Heart right ventricle (tissue), 16 donors: ENCODE measurements around the gene EWSR1. TPM values are rescaled to one million over a fixed set of nuclear protein-coding genes. Genes with fewer than 3 reads are reported as not detected.

ENCODE experiments used
- ATAC-seq, 8 donors: fragments of 200-7000 bp; cut with Tn5 transposase; one replicate each; pipeline ENCODE4 v1.9.1; 2020; ENCODE audit warnings: mild to moderate bottlenecking in 8 of 8, moderate library complexity in 8 of 8, moderate number of reproducible peaks in 1 of 8
- DNase-seq, 2 donors: peaks; one replicate each; pipeline ENCODE4 v3.0.0-alpha.2; 2020
- H3K27ac ChIP-seq, 10 donors: fragments of 200-600 bp; sonication (generic) in 2 of 10; one replicate each; pipeline versions ENCODE4 v1.5.0 to v1.8.0; 2020 to 2022; ENCODE audit warnings: mild to moderate bottlenecking in 3 of 10
- H3K27me3 ChIP-seq, 7 donors: fragments of 200-600 bp; one replicate each; pipeline ENCODE4 v1.8.0; 2021 to 2022; ENCODE audit warnings: mild to moderate bottlenecking in 2 of 7
- H3K36me3 ChIP-seq, 9 donors: fragments of 200-600 bp; sonication (generic) in 1 of 9; one replicate each; pipeline versions ENCODE4 v1.5.0 to v1.8.0; 2020 to 2022; ENCODE audit warnings: mild to moderate bottlenecking in 2 of 9
- H3K4me1 ChIP-seq, 9 donors: fragments of 200-600 bp; sonication (generic) in 1 of 9; one replicate each; pipeline versions ENCODE4 v1.5.0 to v1.8.0; 2020 to 2022; ENCODE audit warnings: mild to moderate bottlenecking in 4 of 9
- H3K4me3 ChIP-seq, 10 donors: fragments of 200-600 bp; sonication (generic) in 2 of 10; one replicate each; pipeline versions ENCODE4 v1.5.0 to v1.8.0; 2020 to 2022; ENCODE audit warnings: mild to moderate bottlenecking in 7 of 10, moderate library complexity in 2 of 10
- H3K9me3 ChIP-seq, 11 donors: fragments of 200-600 bp in 10 of 11; sonication (generic) in 2 of 11; one replicate each; pipeline versions ENCODE4 v1.5.0 to v1.8.0; 2013 to 2022; ENCODE audit warnings: mild to moderate bottlenecking in 2 of 11, control low read depth in 1 of 11, moderate library complexity in 1 of 11
- WGBS, 2 donors: extraction: QIAGEN DNeasy Blood & Tissue Kit; methylation state at CpG; one replicate each; pipeline ENCODE4 v1.1.7; 2013; ENCODE audit warnings: inconsistent platforms in 1 of 2; 5-methylcytosine and 5-hydroxymethylcytosine counted together
- intact Hi-C, 10 donors: fragments of 100-400 bp; cut with DNase I; formaldehyde crosslinking; loops; one replicate each; pipeline versions ENCODE4 v1.11.1 to v1.14.2; 2022
- polyA plus RNA-seq, 2 donors: library from polyadenylated mRNA; stranded (reverse); fragments of 200-250 nt; gene quantifications; one replicate each; pipeline ENCODE4 v1.2.3, GENCODE V29; 2013
- total RNA-seq, 10 donors: library from RNA; stranded (reverse); fragmentation: NEBNext Ultra II Directional in 3 of 10; extraction: Animal tissue kit (Norgen Biotek cat#: 25700) in 3 of 10; gene quantifications; one replicate each; pipeline versions ENCODE4 v1.2.1 to v1.2.4, GENCODE V29; 2021 to 2023
- TF ChIP-seq, protein P1 (sequence below), 9 donors: fragments of 200-600 bp; sonication (generic) in 2 of 9; IDR thresholded peaks; one replicate each; pipeline versions ENCODE4 v1.5.0 to v1.8.0; 2021 to 2022; ENCODE audit warnings: antibody characterized with exemption in 9 of 9, mild to moderate bottlenecking in 5 of 9, moderate library complexity in 1 of 9
- donor health status: Arrhythmogenic right ventricular cardiomyopathy.
- donor health status: ischemic (EF 13 %, LVEDD 7.1; RV severe dilation, severe dysfunction).
- donor health status: healthy with polysubstance abuse.
- donor health status: DM: no; HTN: yes; CAD: no.
- donor health status: DM: no; HTN: no; CAD: no.
- donor health status: ischemic (EF 25% LVEDD 6.9; RV normal size, moderate dysfunction).
- donor health status: ischemic (EF 25% LVEDD 5.7; RV mildly dilated, moderate dysfunction).
- donor health status: healthy.
- donor health status: DM: yes; HTN: yes; CAD: no.
- donor health status: Ischemic cardiomyopathy.
- donor health status: ischemic (EF 35%, LVEDD 5.7; RV mildly dilated, moderate dysfunction).
- donor health status: nonischemic (EF 11% LVEDD 7.7; RV severe dilation, severe dysfunction).
- donor health status: DM: yes; HTN: yes; CAD: no.
- donor health status: PGD.
- donor health status: ischemic (EF 29% LVEDD 5.4; RV normal size, mild dysfunction).
- donor health status: nonischemic (EF 23%, LVEDD 6.1; RV moderate dilation, normal function).

EWSR1 gene
- total and polyA plus RNA-seq, 12 donors, result 105 to 153 (median 137) TPM

DNA sequence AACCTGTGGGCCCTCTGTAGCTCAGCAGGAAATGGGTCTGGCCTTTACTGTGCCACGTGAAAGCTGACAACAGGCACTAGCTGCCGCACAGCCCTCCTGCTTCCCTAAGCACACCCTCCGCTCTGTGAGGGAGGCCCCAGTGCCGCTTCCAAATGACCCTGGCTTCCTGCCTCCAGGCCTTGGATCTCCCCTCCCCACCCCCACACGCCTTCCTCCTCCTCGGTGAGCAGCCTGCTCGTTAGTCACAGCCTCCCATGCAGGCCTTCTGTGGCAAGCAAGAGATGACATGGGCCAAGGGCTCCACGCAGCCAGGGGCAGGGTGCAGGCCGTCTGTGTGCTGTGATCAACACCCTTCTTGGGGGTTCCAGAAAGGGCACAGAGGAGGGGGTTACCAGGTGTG is 62.7 kb downstream of the EWSR1 start:
- Histone ChIP-seq H3K4me3 (no peak overlapping the region), H3K4me1 (peaks cover 0 to 14% (median 10%) of the 10 kb centered on the region in 9 donors), H3K27ac (no peak overlapping the region), H3K9me3 (no peaks in the 10 kb centered on the region), H3K36me3 (peaks cover 0 to 97% (median 33%) of the 10 kb centered on the region in 9 donors), H3K27me3 (no peaks in the 10 kb centered on the region)
- TF ChIP-seq, protein P1, sequence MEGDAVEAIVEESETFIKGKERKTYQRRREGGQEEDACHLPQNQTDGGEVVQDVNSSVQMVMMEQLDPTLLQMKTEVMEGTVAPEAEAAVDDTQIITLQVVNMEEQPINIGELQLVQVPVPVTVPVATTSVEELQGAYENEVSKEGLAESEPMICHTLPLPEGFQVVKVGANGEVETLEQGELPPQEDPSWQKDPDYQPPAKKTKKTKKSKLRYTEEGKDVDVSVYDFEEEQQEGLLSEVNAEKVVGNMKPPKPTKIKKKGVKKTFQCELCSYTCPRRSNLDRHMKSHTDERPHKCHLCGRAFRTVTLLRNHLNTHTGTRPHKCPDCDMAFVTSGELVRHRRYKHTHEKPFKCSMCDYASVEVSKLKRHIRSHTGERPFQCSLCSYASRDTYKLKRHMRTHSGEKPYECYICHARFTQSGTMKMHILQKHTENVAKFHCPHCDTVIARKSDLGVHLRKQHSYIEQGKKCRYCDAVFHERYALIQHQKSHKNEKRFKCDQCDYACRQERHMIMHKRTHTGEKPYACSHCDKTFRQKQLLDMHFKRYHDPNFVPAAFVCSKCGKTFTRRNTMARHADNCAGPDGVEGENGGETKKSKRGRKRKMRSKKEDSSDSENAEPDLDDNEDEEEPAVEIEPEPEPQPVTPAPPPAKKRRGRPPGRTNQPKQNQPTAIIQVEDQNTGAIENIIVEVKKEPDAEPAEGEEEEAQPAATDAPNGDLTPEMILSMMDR (IDR thresholded peaks at IDR 0.05), result no peak
- DNase-seq, result peak; percentile 42 to 69
- peak in 7 of 8 donors; percentile 30 to 56 (median 51) for ATAC-seq
- 48 to 51% methylated on average over 9 of the region's 9 CpGs for WGBS, 2 donors
- intact Hi-C loops, result no loop called here

DNA sequence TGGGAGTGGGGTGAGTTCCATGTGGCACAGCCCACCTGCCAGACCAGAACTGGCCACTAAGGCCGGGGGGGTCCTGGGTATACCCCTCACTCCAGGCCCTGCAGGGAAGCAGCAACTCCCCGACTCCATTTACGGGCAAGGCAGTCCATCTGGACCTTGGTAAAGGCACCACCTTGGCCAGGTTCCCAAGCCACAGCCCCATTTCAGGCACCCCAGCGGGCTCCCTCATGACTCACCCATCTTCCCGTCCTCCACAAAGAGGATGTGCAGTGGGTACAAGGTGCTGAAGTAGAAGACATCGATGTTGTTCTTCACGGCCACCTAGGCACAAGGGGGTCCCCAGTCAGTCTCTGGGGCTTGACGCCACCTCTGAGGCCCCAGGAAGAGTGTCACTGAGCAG is 63.1 kb downstream of the EWSR1 start:
- Histone ChIP-seq H3K4me3 (no peak overlapping the region), H3K27me3 (no peaks in the 10 kb centered on the region), H3K9me3 (no peaks in the 10 kb centered on the region), H3K36me3 (peaks cover 0 to 100% (median 33%) of the 10 kb centered on the region in 9 donors), H3K4me1 (peaks cover 0 to 14% (median 10%) of the 10 kb centered on the region in 9 donors), H3K27ac (no peak overlapping the region)
- intact Hi-C loops, result no loop called here
- TF ChIP-seq, protein P1 (IDR thresholded peaks at IDR 0.05), result no peak
- WGBS, 2 donors, result 92 to 93% methylated on average over 8 of the region's 8 CpGs
- no peak for DNase-seq
- ATAC-seq, result no peak

DNA sequence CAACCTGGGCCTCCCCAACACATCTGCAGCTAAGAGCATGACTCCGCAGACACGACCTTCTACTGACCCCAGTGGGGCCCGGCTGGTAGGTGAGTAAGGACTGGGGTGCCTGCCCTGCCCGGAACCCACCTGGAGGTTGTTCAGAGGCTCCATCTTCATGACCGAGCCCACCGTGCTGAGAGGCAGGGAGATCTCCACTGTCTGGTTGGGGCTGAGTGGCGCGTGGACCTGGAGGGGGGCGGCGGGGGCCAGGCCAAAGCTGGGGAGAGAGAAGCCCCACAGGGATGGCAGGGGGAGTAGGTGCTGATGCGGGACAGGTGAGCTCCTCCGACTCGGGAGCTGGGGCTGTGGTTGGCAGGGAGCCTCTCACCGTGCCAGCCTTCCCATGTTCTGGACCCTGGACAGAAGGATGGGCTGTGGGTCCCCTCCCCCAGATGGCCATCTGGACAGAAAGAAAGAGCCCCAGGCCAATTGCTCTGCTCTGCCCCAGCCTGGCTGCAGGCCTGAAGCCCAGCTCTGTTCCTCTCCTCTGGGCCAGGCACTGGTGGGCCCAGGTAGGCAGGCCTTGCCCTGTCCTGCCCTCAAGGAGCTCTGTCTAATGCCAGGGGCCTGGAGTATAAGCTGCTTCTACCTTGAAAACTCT is 63.7 kb downstream of the EWSR1 start:
- no peaks in the 10 kb centered on the region for H3K9me3 ChIP-seq
- H3K27me3 ChIP-seq, result no peaks in the 10 kb centered on the region
- peaks cover 0 to 15% (median 10%) of the 10 kb centered on the region in 9 donors for H3K4me1 ChIP-seq
- 87 to 89% methylated on average over 14 of the region's 14 CpGs for WGBS, 2 donors
- no peak for DNase-seq
- peaks cover 0 to 100% (median 28%) of the 10 kb centered on the region in 9 donors for H3K36me3 ChIP-seq
- TF ChIP-seq, protein P1 (IDR thresholded peaks at IDR 0.05), result no peak
- intact Hi-C loops, result no loop called here
- H3K4me3 ChIP-seq, result no peak overlapping the region
- ATAC-seq, result no peak
- H3K27ac ChIP-seq, result no peak overlapping the region

DNA sequence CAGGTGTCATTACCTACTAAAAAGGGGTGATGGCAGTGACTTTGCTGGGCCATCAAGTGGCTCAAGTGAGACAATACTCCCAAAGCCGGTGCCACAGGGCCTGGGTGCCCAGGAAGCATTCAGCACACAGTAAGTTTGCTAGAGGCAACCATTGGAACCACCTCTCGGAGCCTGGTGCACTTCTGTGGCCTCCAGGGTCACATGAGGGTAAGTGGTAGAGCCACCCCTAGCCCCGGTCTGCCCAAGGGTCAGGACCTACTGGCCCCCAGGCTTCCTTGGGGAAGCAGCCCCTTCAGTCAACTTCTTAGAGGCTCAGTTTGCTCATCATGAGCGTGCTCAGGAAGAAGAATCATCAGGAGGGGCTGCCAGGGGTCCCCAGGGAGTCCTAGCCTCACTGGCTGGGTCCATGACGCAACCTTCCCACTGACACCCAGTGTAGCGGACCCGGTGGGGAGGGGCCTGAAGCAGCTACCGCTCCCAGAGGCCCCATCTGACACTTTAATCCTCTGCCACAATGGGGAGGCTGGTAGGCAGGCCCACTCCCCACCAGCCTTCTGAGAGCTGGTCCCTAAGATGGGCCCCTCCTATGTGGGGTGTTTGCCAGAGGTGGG is 64.9 kb downstream of the EWSR1 start:
- TF ChIP-seq, protein P1 (IDR thresholded peaks at IDR 0.05), result no peak
- 95 to 96% methylated on average over 8 of the region's 8 CpGs for WGBS, 2 donors
- peaks cover 0 to 100% (median 22%) of the 10 kb centered on the region in 9 donors for H3K36me3 ChIP-seq
- no peak overlapping the region for H3K27ac ChIP-seq
- H3K27me3 ChIP-seq, result no peaks in the 10 kb centered on the region
- DNase-seq, result no peak
- intact Hi-C loops, result no loop called here
- peaks cover 0 to 24% (median 14%) of the 10 kb centered on the region in 9 donors for H3K4me1 ChIP-seq
- no peaks in the 10 kb centered on the region for H3K9me3 ChIP-seq
- no peak overlapping the region for H3K4me3 ChIP-seq
- no peak for ATAC-seq
